ENCODE data around the gene ARHGEF25.
"Not testable (repeated sequence)": the region's sequence is repeated elsewhere in the genome, so short reads cannot be mapped to it uniquely, and the experiment has no call there.

Gene ARHGEF25

DNA sequence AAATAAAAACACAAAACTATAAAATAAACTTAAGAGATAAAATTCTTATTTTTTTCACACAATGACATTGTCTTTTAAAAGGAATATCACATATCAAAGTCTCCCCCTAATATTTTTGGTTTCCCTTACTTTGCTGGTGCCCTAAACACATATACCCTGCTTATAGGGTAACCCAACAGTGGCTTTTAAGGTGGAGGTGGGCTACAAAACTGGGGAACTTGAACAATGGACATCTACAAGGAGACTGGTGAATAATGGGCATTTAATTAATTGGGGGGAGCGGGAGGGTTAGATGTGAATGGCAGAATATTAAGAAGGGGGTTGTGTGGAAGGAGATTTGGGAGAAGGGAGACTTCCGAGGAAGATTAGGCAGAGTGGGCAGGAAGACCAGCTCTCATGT is 12.2 kb downstream of the ARHGEF25 start:
- no peak for DNase-seq

- no peak for DNase-seq
Observed at GRCh38 chr12:57623811-57624390, 12.7 kb downstream of the ARHGEF25 start.

GRCh38 chr12:57624441-57625220 is 13.4 kb downstream of the ARHGEF25 start:
- no peak for DNase-seq

DNA sequence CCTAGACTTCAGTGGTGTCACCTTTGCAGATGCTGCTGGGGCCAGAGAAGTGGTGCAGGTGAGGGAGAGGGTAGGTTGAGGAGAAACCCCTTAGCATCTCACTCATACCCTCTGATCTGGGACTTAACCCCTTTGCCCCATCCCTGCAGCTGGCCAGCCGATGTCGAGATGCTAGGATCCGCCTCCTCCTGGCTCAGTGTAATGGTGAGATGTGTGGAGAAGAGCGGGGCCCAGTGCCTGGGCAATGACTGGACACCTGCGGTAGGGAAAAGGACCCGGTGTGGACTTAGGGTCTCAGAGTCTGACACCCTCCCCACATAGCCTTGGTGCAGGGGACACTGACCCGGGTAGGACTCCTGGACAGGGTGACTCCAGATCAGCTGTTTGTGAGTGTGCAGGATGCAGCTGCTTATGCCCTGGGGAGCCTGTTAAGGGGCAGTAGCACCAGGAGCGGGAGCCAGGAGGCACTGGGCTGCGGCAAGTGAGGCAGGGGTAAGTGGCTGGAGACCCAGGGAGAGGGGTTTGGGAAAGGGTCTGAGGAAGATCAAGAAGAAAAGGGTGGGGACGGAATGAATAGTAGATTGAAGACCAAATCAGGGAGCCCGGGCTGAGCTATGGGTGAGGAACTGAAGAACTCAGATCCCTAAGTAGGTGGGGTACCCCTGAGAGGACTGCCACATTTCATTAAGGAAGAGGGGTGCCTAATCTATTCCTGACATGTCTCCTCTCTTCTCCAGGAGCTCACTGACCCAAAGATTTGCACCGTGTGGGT is 14.2 kb downstream of the ARHGEF25 start:
- no peak for DNase-seq

GRCh38 chr12:57626111-57626920 is 15.1 kb downstream of the ARHGEF25 start:
- no peak for DNase-seq

GRCh38 chr12:57626921-57627445 is 15.7 kb downstream of the ARHGEF25 start:
- no peak for DNase-seq

DNA sequence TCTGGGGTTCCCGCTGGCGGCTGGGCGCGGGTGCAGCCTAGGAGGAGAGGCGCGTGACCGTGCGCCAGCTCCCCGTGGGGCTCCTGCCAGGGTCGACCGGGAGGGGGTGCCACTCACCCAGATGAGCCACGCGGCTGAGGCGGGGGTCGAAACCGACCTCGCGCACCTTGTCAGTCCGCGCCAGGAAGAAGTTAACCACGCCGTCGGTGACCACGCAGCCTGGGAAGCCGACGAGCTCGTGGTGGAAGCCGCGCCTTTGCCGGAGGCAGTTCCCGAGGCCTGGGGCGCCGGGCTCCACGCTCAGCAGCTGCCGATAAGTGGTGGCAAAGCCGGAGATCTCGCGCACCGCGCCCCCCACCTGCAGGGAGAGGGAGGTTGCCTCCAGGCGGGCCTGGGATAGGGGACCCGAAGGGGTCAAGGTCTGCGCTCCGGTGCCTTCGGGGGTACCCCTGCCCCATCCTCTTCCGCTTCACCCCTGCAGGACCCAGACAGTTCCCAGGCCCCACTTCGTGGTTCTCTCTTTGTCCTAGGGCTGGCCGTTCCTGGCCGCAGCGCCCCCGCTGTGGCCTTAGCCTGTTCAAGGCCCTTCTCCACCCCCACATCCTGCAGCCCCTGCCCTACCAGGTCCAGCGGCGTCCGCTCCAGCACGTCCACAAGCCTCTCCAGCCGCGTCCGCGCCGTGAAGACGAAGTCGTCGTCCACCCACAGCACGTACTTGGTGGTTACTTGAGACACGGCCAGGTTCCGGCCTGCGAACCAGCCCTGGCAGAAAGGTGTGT is 16.5 kb downstream of the ARHGEF25 start:
- no peak for DNase-seq

DNA sequence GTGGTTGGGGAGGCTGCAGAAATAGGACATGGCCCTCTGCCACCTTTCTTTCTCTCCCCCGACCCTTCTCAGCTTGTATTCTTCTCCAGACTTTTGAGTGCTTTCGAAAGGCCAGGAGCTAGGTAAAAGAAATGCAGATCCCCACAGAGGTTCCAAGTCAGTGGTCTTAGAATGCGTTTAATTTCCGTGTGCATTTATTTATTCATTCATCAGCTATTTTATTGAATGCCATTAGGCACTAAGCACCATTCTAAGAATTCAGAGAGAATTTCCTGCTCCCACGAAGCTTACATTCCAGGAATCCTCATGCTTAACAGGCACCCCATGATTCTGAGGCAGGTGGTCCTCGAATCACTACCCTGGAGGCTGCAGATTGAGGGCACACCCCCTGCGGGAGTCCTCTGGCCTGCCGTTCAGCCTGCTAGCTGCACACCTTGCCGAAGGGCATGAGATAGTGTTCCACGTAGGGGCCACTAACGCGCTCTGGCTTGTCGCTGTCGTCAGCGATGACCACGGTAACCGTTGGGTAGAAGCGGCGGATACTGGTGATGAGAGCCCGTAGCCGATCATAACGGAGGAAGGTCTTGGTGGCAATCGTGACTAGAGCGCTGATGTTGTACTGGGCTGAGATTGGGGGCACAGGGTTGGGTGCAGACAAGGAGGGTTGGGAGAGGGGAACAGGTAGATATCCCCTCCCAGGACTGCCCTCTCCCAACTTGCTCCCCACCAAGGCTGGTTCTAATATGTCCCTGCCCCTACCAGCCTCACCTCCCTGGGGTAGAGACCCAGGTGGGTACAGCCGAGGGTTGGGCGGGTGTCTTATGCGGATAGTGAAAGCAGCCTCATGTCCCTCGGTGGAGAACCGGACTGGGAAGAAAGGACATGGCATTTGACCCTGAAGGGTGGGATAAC is 17.3 kb downstream of the ARHGEF25 start:
- no peak for DNase-seq

DNA sequence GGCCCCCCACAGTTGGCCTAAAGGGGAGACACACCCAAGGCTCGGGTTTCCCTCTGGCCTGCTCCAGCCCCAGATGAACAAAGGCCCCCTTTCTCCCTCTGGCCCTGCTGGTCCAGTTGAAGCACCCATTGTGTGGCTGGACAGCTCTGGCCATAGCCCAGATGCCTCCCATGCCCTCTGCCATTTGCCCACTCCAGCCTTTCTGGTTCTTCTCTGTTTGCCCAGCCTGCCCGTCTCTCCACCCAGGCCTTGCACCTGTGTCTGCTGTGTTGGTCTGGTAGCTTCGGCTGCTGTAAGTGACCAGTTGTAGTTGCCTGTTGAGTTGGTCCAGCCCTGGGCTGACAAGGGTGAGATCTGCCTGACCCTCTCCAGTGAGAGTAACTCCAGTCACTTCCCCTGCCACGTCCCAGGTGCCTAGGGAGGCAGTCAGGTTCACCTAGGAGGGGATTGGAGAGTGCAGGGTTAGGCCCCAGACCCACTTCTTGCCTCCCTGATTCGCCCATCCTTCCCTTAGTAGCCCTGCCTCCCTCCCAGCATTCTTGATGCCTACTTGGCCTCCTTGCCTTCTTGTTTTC is 18.7 kb downstream of the ARHGEF25 start:
- no peak for DNase-seq

- no peak for DNase-seq
Observed at GRCh38 chr12:57630891-57631433, 19.7 kb downstream of the ARHGEF25 start.

GRCh38 chr12:57631566-57632072 is 20.4 kb downstream of the ARHGEF25 start:
- no peak for DNase-seq

GRCh38 chr12:57632073-57632957 is 21.1 kb downstream of the ARHGEF25 start:
- DNase-seq, result no peak

- peak; percentile 44 for DNase-seq
Observed at GRCh38 chr12:57632958-57633840, 22.0 kb downstream of the ARHGEF25 start, which contains the start of gene B4GALNT1. B4GALNT1 (minus strand) TSS chr12:57633201; CDS start chr12:57632132, 1,069 bp downstream.

- not testable (repeated sequence) for DNase-seq
Observed at GRCh38 chr12:57636731-57637130, 25.5 kb downstream of the ARHGEF25 start.

DNA sequence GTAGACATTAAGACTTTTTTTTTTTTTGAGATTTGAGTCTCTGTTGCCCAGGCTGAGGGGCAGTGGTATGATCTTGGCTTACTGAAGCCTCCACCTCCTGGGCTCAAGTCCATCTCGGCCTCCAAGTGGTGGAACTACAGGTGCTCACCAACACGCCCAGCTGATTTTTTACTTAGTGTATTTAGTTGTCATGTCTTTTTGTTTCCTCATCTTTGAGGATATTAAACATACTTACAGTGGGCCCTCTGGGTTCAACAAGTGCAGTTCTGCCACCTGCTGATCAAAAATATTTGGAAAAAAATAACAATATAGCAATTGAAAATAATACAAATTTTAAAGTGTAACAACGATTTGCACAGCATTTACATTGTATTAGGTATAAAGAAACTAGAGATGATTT is 26.1 kb downstream of the ARHGEF25 start:
- DNase-seq, result no peak

- no peak for DNase-seq
Observed at GRCh38 chr12:57638096-57638495, 26.9 kb downstream of the ARHGEF25 start.

GRCh38 chr12:57640175-57641042 is 29.2 kb downstream of the ARHGEF25 start:
- DNase-seq, result no peak
